HL-60/S4 treated with retinoic acid at 250 ng/mL for 4 days and 3 days (cell line): ENCODE results near the gene FGD5.

Source experiments
- in situ Hi-C: fragments of 300-500 bp; cut with MboI; formaldehyde crosslinking; loops from 2 replicates; pipeline ENCODE4 v1.7.0; 2022; ENCODE audit warnings: low sequenced_read_pairs

FGD5 gene

GRCh38 chr3:14789221-14789620 is 29.5 kb upstream of the FGD5 start:
- in situ Hi-C loops = no loop called here

DNA sequence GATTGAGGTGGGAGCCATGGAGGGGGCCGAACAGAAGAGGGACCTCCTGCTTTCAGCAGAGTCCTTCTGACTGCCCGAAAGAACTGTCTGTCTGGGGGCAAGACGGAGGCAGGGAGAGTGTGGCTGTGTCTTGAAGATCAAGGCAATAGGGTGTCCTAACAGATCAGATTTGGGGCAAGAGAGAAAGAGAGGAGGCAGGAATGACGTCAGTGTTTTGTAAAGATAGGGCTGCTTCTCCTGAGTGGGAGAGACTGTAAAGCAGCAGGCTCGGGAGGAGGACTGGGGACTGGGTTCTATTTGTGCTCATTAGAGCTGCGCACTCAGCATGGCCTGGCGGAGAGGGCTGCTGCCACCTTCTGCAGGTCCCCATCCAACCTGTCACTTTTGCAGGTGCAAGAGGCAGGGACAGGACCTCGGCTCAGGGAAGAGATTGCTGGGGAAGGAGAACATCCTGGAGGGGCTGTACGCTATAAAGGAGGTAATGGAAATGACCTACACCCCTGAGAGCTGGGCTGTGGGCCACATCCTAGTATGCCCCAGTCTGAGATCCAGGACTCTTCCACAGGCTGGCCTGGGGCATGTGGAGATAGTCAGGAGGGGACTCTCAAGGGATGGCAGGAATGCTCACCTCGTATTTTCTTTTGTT is 29.0 kb upstream of the FGD5 start:
- in situ Hi-C loops = loop anchor here (10.0 kb wide), 1 partner anchor 125 kb away; no protein-coding TSS in a partner anchor

DNA sequence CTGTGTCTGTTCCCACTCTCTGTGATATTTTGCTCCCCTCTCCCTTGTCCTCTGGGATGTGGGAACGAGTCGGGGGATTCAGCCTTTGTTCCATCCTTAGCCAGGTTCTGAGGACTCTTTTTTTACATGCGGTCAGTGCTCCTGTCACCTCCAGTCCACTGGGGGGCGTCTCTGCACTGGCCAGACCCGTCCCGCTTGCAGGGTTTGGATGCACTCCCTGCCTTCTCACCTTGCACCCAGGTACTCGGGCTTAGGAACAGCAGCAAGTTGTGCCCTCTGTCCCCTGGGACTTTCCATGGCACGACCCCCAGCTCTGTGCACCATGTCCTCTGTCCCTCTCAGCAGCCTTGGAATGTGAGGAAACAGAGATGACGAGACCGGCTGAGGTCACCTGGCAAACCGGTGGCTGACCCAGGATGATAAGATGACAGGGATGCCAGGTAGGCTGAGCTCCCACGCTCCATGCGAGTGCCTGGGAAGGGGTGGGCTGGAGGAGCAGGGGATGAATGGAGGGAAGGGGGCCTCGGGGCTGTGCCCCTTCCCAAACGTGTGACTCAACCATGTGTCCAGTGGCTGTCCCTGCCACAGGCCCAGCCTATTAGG is 27.3 kb upstream of the FGD5 start:
- in situ Hi-C loops = loop anchor here (10.0 kb wide), 1 partner anchor 123 kb away; no protein-coding TSS in a partner anchor

DNA sequence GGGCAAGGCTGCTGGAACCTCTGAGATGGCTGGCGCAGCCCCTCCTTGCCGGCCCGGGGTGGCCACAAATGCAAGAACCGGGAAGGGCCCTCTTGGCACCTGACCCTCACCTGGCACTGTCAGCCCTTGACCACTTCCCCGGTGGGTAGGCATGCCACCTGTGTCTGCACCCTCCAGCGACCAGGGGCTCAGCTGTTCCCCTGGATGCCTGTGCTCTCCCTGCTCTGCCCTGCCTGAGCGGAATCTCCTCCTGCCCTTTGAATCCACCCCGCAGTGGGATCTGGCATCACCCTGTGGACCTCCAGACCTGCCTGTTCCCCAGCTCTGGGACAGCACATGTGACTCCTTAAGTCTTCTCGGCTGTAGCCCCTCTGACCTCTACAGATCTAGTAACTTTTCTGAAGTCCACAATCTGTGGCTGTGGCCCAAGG is 26.1 kb upstream of the FGD5 start:
- in situ Hi-C loops = loop anchor here (10.0 kb wide), 1 partner anchor 122 kb away; no protein-coding TSS in a partner anchor

DNA sequence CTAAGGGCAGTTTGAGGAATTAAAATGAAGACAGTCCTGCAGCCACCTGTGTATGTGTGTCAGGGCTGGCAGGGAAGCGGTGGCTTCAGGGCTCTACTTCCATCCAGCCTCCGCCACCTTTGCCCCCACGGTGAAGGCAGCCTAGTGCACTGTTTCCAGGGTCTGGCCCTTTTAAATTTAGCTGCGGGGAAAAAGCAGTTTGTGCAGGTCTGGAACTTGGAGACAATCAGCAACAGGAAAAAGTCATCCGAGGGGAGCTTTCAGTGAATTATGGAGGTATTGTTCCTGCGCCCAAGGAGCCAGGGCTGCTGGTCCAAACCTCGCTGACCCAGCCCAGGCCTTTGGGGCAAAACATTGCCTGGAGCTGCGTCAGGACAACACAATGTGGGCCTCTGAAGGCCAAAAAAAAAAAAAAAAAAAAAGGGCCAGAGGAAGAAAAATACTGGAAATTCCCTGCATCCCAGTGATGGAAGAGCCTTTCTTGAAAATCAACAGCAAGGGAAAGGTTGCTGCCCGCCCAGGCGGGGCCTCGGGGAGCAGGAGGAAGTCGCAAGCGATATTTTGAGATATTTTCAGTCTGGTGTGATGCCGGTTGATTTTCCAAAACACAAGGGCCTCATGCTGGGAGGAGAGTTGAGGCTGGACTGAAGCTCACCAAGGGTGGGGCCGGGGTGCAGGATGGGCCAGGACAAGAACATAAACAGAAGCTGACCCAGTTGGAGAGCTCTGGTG is 25.5 kb upstream of the FGD5 start:
- in situ Hi-C loops = loop anchor here (10.0 kb wide), 1 partner anchor 122 kb away; no protein-coding TSS in a partner anchor

DNA sequence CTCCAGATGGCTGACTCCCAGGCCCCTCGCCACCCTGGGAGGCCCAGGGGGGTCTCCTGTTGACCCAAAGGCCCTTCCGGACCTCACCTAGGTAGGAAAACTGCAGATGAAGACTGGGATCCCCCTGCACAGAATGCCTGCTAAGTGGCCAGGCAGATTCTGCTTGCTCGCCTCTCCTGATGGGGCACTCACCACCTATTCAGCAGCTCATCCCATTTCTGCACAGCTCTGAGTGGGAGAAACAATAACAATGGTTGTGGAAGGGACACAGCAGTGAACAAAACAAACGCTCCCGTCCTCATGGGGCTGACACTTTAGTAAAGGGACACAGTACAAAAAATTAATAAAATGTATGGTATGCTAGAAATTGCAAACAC is 24.9 kb upstream of the FGD5 start:
- in situ Hi-C loops = loop anchor here (10.0 kb wide), 1 partner anchor 121 kb away; no protein-coding TSS in a partner anchor

- in situ Hi-C loops = loop anchor here (10.0 kb wide), 1 partner anchor 120 kb away; no protein-coding TSS in a partner anchor
Observed at GRCh38 chr3:14794435-14794834, 24.3 kb upstream of the FGD5 start.

DNA sequence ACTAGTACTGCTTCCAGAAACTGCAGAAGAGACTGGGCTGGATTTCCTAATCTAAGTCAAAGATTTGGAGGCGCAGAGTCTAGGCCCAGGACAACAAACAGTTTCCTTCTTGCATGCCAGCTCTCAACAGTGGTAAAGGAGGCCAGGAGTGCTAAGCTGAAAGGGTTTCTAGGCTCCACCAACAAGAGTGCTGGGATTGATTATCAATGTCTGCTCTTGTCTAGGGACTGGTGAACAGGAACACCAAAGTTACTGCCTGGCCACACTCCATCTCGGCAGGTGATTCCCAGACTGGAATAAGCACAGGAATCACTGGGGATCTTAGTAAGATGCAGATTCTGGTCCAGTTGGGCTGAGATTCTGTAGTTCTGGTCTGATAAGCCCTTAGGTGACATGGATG is 22.8 kb upstream of the FGD5 start:
- in situ Hi-C loops = loop anchor here (10.0 kb wide), 1 partner anchor 119 kb away; no protein-coding TSS in a partner anchor

DNA sequence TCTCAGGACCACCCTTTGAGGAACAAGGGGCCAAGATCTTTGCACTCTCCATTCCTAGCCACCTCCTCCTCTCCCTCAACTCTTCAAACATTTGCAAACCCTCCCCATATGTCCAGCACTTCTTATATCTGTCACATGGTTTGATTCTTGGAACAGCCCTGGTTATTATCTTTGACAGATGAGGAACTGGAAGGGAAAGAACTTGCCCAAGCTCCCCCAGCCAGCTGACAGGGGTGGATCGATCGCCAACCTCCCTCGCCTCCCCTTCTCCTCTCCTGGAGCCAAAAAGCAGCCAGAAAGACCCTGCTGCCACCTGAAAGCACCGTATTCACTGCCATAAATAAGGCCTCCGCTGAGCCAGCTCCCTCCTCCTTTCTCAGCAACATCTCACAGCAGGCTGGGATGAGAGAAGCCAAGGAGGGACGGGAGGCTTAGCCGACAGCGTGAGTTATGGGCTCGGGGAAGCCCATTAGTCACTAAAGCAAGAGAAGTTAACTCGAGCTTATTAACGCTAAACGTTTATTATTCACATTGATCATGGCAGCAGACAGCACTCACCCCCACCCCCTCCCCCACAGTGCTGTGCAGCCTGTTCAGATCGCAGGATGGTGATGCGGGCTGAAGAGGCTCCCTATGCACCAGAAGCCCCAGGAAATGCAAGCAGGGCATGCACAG is 22.2 kb upstream of the FGD5 start:
- in situ Hi-C loops = loop anchor here (10.0 kb wide), 1 partner anchor 118 kb away; no protein-coding TSS in a partner anchor

DNA sequence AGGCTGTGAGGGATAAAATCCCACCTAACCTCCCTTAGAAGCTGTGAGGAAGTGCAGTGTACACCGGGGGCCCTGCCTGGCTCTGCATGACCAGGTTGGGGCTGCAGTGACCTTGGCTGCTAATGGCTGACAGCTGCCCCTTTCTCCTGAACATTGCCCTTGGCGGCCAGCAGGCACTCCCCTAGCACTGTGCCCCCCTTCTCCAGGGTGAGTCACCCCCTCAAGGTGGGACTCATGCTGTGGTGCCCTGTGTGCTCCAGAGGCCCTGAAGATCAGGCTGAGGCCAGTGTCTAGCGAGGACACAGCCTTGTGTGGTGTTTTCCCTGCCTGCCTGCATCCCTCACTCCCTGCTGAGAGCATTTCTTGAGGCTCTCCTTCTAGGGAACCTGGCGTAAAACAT is 21.0 kb upstream of the FGD5 start:
- in situ Hi-C loops = loop anchor here (10.0 kb wide), 1 partner anchor 117 kb away; no protein-coding TSS in a partner anchor

DNA sequence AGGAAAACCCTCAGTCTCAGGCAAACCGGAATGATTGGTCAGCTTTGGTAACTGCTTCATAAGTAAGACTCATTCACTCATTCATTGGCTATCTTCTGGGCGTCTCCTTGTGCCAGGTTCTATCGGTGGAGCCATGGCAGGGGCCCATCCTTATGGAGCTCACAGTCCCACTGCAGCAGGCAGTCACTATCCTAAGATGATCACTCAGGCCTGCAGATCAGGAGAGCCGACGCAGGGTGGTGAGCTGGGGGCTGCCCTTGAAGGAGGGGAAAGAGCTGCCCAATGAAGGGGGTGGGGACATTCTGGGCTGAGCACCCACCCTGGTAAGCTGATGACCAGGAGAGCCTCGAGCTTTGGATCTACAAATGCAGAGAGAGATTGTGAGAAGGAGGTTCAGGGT is 20.5 kb upstream of the FGD5 start:
- in situ Hi-C loops = loop anchor here (10.0 kb wide), 1 partner anchor 117 kb away; no protein-coding TSS in a partner anchor

DNA sequence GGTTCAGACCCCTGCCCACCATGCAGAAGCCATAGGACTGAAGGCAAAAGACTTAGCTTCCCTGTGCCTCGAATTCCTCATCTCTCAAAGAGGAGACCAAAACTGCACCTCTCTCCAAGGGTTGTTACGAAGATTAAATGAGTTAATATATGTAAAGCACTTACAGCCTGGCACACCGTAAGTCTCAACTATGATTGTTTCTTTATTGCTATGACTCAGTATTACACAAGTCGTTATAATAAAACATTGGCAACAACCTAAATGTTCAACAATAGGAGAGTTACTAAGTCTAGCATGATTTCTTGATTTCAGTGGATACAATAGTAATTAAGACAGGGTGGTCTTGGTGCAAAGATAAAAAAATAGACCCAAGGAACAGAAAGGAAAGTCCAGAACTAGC is 19.6 kb upstream of the FGD5 start:
- in situ Hi-C loops = loop anchor here (10.0 kb wide), 1 partner anchor 116 kb away; no protein-coding TSS in a partner anchor

GRCh38 chr3:14801031-14801430 is 17.7 kb upstream of the FGD5 start:
- in situ Hi-C loops = no loop called here

GRCh38 chr3:14801668-14802380 is 16.9 kb upstream of the FGD5 start:
- in situ Hi-C loops = no loop called here

GRCh38 chr3:14802381-14802731 is 16.4 kb upstream of the FGD5 start:
- in situ Hi-C loops = no loop called here

DNA sequence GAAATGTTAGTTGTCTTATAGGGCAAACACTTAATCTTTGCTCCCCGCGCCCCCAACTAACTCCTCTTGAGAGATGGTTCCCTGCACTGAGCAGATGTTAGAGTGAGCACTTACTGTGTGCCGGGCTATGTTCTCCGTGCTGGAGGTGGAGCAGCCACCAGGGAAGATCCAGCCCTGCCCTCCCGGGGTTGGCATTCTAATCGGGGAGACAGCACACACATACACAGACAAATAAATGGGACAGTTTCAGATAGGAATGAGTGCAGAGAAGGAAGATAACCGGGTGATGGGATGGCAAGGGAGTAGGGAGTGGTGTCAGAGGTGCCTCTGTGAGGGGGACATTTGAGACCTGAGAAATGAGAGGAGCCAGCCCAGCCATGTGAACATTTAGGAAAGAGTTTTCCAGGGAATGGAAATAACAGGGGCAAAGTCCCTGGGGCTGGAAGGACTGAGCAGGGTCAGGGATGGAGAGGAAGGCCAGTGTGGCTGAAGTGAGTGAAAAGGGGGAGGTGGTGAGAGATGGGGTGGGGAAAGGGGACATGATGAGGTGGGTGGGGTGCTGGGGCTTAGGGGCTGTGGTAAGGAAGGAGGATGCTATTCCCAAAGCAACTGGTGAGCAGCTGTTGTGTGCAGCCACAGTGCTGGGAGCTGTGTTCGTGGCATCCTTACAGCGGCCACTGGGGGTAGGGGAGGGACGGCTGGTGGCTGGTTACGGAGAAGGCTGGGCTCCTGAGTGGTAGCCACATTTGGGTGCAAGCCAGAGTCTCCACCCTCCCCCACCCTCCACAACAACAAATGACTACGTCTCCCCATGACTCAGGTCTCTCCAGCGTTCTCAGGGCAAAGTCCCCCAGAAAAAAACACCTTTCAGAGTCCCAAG is 15.4 kb upstream of the FGD5 start:
- in situ Hi-C loops = no loop called here

- in situ Hi-C loops = no loop called here
Observed at GRCh38 chr3:14803981-14804834, 14.6 kb upstream of the FGD5 start.
